Activated CD4-positive, alpha-beta T cell treated with anti-CD3 and anti-CD28 coated beads, Interleukin-2, amount 50 U/mL, for 48 hours (primary cell): ENCODE measurements around the gene SHANK3.

Source experiments
- DNase-seq, 2 experiments: peaks; one replicate each; pipeline ENCODE4 v3.0.0-alpha.2; 2020

SHANK3 gene

GRCh38 chr22:50714631-50715179 is 42.1 kb downstream of the SHANK3 start:
- no peak for DNase-seq

- no peak for DNase-seq
These were observed 42.6 kb downstream of the SHANK3 start for GRCh38 chr22:50715250-50715649.

- no peak for DNase-seq
These were observed 43.2 kb downstream of the SHANK3 start for GRCh38 chr22:50715776-50716175.

GRCh38 chr22:50716290-50717024 is 43.8 kb downstream of the SHANK3 start:
- DNase-seq: no peak

- DNase-seq: no peak
These were observed 45.2 kb downstream of the SHANK3 start for GRCh38 chr22:50717709-50718351.

GRCh38 chr22:50718352-50718709 is 45.7 kb downstream of the SHANK3 start:
- DNase-seq: no peak

- no peak for DNase-seq
These were observed 47.2 kb downstream of the SHANK3 start for GRCh38 chr22:50719814-50720300.

GRCh38 chr22:50720301-50721256 is 48.0 kb downstream of the SHANK3 start:
- no peak for DNase-seq

- DNase-seq: no peak
These were observed 48.7 kb downstream of the SHANK3 start for GRCh38 chr22:50721257-50721844.

- DNase-seq: no peak
These were observed 49.6 kb downstream of the SHANK3 start for GRCh38 chr22:50722048-50722701.
